CD14-positive monocyte (primary cell): Measurements from ENCODE around the gene TMEM38A. TPM values are rescaled to one million over a fixed set of nuclear protein-coding genes. Genes with fewer than 3 reads are reported as not detected.
A peak's percentile ranks its signal among the peaks of the same experiment; 100 is the strongest.

ENCODE experiments used
- DNase-seq, 3 donors: peaks; one replicate each; pipeline ENCODE4 v3.0.0-alpha.2; 2011 to 2022
- H2AFZ ChIP-seq: 2 replicates; pipeline ENCODE4 v1.6.0; 2012; ENCODE audit warnings: mild to moderate bottlenecking, low read depth, low read length, inconsistent platforms; ENCODE audit not compliant: insufficient read depth, poor library complexity, severe bottlenecking
- H3K27ac ChIP-seq, 2 donors: 1 replicate in 1 of 2; 2 replicates in 1 of 2; pipeline ENCODE4 v1.5.1; 2012 to 2013; ENCODE audit warnings: low read length in 2 of 2, control low read depth in 1 of 2, inconsistent platforms in 1 of 2, low read depth in 1 of 2, mild to moderate bottlenecking in 1 of 2
- H3K27me3 ChIP-seq, 2 donors: one replicate each; pipeline versions ENCODE4 v1.6.0 to v1.6.1; 2011 to 2013; ENCODE audit warnings: low read length in 2 of 2; ENCODE audit not compliant: control insufficient read depth in 2 of 2, insufficient read depth in 2 of 2
- H3K36me3 ChIP-seq, 2 donors: replicated peaks in 1 of 2; 1 replicate in 1 of 2; 2 replicates in 1 of 2; pipeline versions ENCODE4 v1.5.1 to v1.6.1; 2012 to 2013; ENCODE audit warnings: low read length in 2 of 2, control low read depth in 1 of 2, inconsistent platforms in 1 of 2, mild to moderate bottlenecking in 1 of 2; ENCODE audit not compliant: insufficient read depth in 2 of 2, control insufficient read depth in 1 of 2
- H3K4me1 ChIP-seq, 2 donors: 1 replicate in 1 of 2; 2 replicates in 1 of 2; pipeline versions ENCODE4 v1.5.1 to v1.6.1; 2012 to 2013; ENCODE audit warnings: low read length in 2 of 2, control low read depth in 1 of 2, inconsistent platforms in 1 of 2, mild to moderate bottlenecking in 1 of 2, moderate library complexity in 1 of 2; ENCODE audit not compliant: insufficient read depth in 2 of 2, control insufficient read depth in 1 of 2
- H3K4me2 ChIP-seq: replicated peaks from 2 replicates; pipeline ENCODE3; 2012; ENCODE audit warnings: low read length, moderate library complexity, mild to moderate bottlenecking; ENCODE audit not compliant: poor library complexity, severe bottlenecking; ENCODE audit errors: extremely low read depth
- H3K4me3 ChIP-seq, 3 experiments: fragments of 200-600 bp in 1 of 3; sonication (generic) in 1 of 3; replicated peaks in 1 of 3; 1 replicate in 2 of 3; 2 replicates in 1 of 3; pipeline ENCODE4 v1.5.1; 2011 to 2013; ENCODE audit warnings: low read length in 3 of 3, mild to moderate bottlenecking in 3 of 3, control low read depth in 2 of 3, low read depth in 2 of 3, inconsistent platforms in 1 of 3, moderate library complexity in 1 of 3
- H3K79me2 ChIP-seq: 2 replicates; pipeline ENCODE4 v1.6.0; 2012; ENCODE audit warnings: mild to moderate bottlenecking, control low read depth, inconsistent platforms, low read length, moderate library complexity; ENCODE audit not compliant: insufficient read depth
- H3K9ac ChIP-seq: 2 replicates; pipeline ENCODE4 v1.6.0; 2017; ENCODE audit warnings: low read length, mild to moderate bottlenecking; ENCODE audit not compliant: insufficient read depth, poor library complexity, severe bottlenecking
- H3K9me3 ChIP-seq, 2 donors: replicated peaks in 1 of 2; 1 replicate in 1 of 2; 2 replicates in 1 of 2; pipeline versions ENCODE4 v1.5.1 to v1.6.1; 2012 to 2013; ENCODE audit warnings: low read length in 2 of 2, control low read depth in 1 of 2; ENCODE audit not compliant: control insufficient read depth in 1 of 2, insufficient read depth in 1 of 2
- H4K20me1 ChIP-seq: 2 replicates; pipeline ENCODE4 v1.6.0; 2012; ENCODE audit warnings: mild to moderate bottlenecking, low read length, control low read depth, moderate library complexity; ENCODE audit not compliant: insufficient read depth
- H3K27ac Mint-ChIP-seq, 7 donors: one replicate each; pipeline ENCODE4 v1.8.0; 2020; ENCODE audit warnings: mild to moderate bottlenecking in 7 of 7, mixed read lengths in 7 of 7, moderate library complexity in 6 of 7, inconsistent platforms in 2 of 7
- H3K27me3 Mint-ChIP-seq, 3 donors: one replicate each; pipeline ENCODE4 v1.8.0; 2021 to 2022; ENCODE audit warnings: low read depth in 3 of 3, mild to moderate bottlenecking in 3 of 3, mixed read lengths in 3 of 3, moderate library complexity in 3 of 3, inconsistent platforms in 1 of 3
- H3K36me3 Mint-ChIP-seq, 2 donors: one replicate each; pipeline ENCODE4 v1.8.0; 2020; ENCODE audit warnings: mixed read lengths in 2 of 2, inconsistent platforms in 1 of 2, mild to moderate bottlenecking in 1 of 2
- H3K4me1 Mint-ChIP-seq: one replicate; pipeline ENCODE4 v1.8.0; 2020; ENCODE audit warnings: mild to moderate bottlenecking, mixed read lengths
- H3K4me3 Mint-ChIP-seq, 2 donors: one replicate each; pipeline ENCODE4 v1.8.0; 2020; ENCODE audit warnings: mild to moderate bottlenecking in 2 of 2, mixed read lengths in 2 of 2, moderate library complexity in 1 of 2
- H3K9me3 Mint-ChIP-seq, 7 donors: one replicate each; pipeline ENCODE4 v1.8.0; 2020 to 2022; ENCODE audit warnings: mixed read lengths in 7 of 7, mild to moderate bottlenecking in 6 of 7, moderate library complexity in 6 of 7, inconsistent platforms in 2 of 7
- WGBS: methylation state at CpG from one replicate; pipeline ENCODE4 v1.1.5; 2013; ENCODE audit warnings: missing lambda C conversion rate; ENCODE audit not compliant: insufficient coverage; 5-methylcytosine and 5-hydroxymethylcytosine counted together
- intact Hi-C, 2 donors: fragments of 100-400 bp; cut with micrococcal nuclease; formaldehyde crosslinking; loops; one replicate each; pipeline versions ENCODE4 v1.15.0 to v1.15.1; 2023
- polyA plus RNA-seq, 3 donors: library from polyadenylated mRNA; depleted of rRNA in 1 of 3; unstranded in 2 of 3; stranded (reverse) in 1 of 3; fragments of 300-500 nt in 2 of 3; fragments of >200 nt in 1 of 3; fragmentation: Illumina TruSeq in 2 of 3; gene quantifications; 1 replicate in 2 of 3; 2 replicates in 1 of 3; pipeline ENCODE4 v1.2.3, GENCODE V29; 2012 to 2021
- TF ChIP-seq, protein P1 (sequence below): fragments of 200-600 bp; IDR thresholded peaks from one replicate; pipeline ENCODE4 v1.8.0; 2022; ENCODE audit warnings: antibody characterized with exemption, mild to moderate bottlenecking

Gene TMEM38A
- polyA plus RNA-seq, 3 donors = 8.5 to 21.6 (median 10.6) TPM

- no peak for DNase-seq
- peak overlapping the region in 2 of 7 donors; percentile 26 to 50 for H3K27ac Mint-ChIP-seq
- peaks cover 100% of the 10 kb centered on the region for H4K20me1 ChIP-seq
Observed at GRCh38 chr19:16645140-16645539, 15.8 kb upstream of the TMEM38A start.

DNA sequence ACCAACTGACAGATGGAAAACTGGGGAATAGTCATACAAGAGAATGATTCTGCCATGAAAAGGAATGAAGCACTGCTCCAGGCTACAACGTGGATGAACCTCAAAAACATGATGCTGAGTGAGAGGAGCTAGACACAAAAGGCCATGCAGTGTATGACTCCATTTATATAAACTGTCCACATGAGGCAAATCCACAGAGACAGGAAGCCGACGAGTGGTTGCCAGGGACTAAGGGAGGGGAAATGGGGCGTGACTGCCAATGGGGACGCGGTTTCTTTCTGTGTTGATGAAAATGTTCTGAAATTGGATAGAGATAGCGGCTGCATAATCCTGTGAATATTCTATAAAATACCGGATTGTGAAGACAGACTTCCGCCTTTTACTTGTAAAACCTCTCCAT lies 11.2 kb upstream of the TMEM38A start:
- Histone ChIP-seq H3K4me3 (no peak overlapping the region), H3K9me3 (no peaks in the 10 kb centered on the region), H2AFZ (no peak overlapping the region), H3K4me1 (peaks cover 6 to 25% of the 10 kb centered on the region in 2 donors), H3K27ac (peak overlapping the region in 1 of 2 donors; percentile 60), H3K27me3 (no peaks in the 10 kb centered on the region), H4K20me1 (peaks cover 100% of the 10 kb centered on the region), H3K4me2 (no peak overlapping the region), H3K79me2 (peaks cover 79% of the 10 kb centered on the region), H3K36me3 (peaks cover 61 to 93% of the 10 kb centered on the region in 2 donors), H3K9ac (no peak overlapping the region)
- Mint-ChIP-seq H3K4me3 (no peak overlapping the region), H3K27me3 (peaks cover 0 to 1% (median 0%) of the 10 kb centered on the region in 3 donors), H3K27ac (peak overlapping the region in 3 of 7 donors; percentile 46 to 85 (median 82)), H3K4me1 (peaks cover 27% of the 10 kb centered on the region), H3K9me3 (peaks cover 0 to 2% (median 0%) of the 10 kb centered on the region in 7 donors), H3K36me3 (peaks cover 78 to 94% of the 10 kb centered on the region in 2 donors)
- intact Hi-C loops = no loop called here
- TF ChIP-seq, protein P1, sequence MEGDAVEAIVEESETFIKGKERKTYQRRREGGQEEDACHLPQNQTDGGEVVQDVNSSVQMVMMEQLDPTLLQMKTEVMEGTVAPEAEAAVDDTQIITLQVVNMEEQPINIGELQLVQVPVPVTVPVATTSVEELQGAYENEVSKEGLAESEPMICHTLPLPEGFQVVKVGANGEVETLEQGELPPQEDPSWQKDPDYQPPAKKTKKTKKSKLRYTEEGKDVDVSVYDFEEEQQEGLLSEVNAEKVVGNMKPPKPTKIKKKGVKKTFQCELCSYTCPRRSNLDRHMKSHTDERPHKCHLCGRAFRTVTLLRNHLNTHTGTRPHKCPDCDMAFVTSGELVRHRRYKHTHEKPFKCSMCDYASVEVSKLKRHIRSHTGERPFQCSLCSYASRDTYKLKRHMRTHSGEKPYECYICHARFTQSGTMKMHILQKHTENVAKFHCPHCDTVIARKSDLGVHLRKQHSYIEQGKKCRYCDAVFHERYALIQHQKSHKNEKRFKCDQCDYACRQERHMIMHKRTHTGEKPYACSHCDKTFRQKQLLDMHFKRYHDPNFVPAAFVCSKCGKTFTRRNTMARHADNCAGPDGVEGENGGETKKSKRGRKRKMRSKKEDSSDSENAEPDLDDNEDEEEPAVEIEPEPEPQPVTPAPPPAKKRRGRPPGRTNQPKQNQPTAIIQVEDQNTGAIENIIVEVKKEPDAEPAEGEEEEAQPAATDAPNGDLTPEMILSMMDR = no peak
- DNase-seq = no peak
- WGBS = 51% methylated on average over 2 of the region's 9 CpGs

More at GRCh38 chr19:16645140-16645539, 15.8 kb upstream of the TMEM38A start:
- H3K27me3 Mint-ChIP-seq = no peaks in the 10 kb centered on the region
- peaks cover 75 to 97% of the 10 kb centered on the region in 2 donors for H3K36me3 Mint-ChIP-seq
- Histone ChIP-seq H3K36me3 (peaks cover 66 to 93% of the 10 kb centered on the region in 2 donors), H3K79me2 (peaks cover 96% of the 10 kb centered on the region), H3K4me2 (no peak overlapping the region), H3K4me3 (no peak overlapping the region), H3K27ac (no peak overlapping the region), H3K9ac (no peak overlapping the region), H3K27me3 (no peaks in the 10 kb centered on the region), H3K9me3 (no peaks in the 10 kb centered on the region), H3K4me1 (peaks cover 4 to 7% of the 10 kb centered on the region in 2 donors), H2AFZ (no peak overlapping the region)
- no peaks in the 10 kb centered on the region for H3K9me3 Mint-ChIP-seq
- TF ChIP-seq, protein P1 = no peak
- 100% methylated on average over 6 of the region's 9 CpGs for WGBS
- H3K4me1 Mint-ChIP-seq = peaks cover 7% of the 10 kb centered on the region
- intact Hi-C loops = no loop called here
- H3K4me3 Mint-ChIP-seq = no peak overlapping the region
